ENCODE results near the gene SMR3A. TPM values are rescaled to one million over a fixed set of nuclear protein-coding genes. Genes with fewer than 3 reads are reported as not detected.

SMR3A gene
- total RNA-seq (2022; extraction: Qiagen RNA extraction; ENCODE audit: low read depth): not detected in 5 replicates

DNA sequence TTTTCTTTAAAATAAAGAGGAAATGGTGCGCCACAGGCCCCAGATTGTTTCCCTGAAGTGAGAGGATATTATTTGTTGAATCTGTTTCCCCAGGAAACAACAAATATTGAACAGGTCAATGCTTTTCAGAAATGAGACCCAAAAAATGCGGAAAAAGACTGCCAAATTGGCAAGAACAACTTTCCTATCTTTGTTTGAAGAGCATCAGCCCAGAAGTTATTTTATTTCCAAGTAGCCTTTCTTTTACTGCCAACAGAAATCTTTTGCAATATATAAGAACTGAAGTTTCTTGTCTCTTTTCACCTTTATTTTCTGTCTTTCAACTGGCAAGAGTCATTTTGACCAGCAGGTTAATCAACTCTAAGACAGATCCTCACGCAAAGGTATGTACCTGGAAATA, at the start of gene SMR3A:
Gene SMR3A (plus strand): TSS at position 301 of the 400 bp plus-strand sequence. CDS start 1,356 bp downstream, outside the sequence.

DNA sequence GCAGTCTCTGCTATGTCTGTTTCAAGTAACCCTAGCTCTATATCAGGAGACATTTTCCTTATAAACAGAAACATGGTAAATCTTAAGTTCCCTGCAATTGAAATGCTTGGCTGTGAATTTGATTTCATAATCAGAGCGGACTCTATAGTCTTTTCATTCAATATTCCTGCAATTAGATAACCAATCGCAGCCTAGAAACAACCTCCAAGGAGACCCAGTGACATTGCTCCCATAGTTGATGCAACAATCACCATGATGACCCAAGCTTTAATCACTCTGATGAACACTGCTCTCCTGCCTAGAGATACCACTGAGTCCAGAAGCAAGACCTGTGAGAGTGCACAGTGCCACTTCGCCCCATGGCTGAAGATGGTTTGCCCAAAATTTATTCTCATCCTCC, 25.9 kb upstream of the SMR3A start, which contains the start of gene CABS1:
Gene CABS1 (plus strand): TSS at position 301 of the 400 bp plus-strand sequence. CDS start 59 bp downstream, at position 360.

DNA sequence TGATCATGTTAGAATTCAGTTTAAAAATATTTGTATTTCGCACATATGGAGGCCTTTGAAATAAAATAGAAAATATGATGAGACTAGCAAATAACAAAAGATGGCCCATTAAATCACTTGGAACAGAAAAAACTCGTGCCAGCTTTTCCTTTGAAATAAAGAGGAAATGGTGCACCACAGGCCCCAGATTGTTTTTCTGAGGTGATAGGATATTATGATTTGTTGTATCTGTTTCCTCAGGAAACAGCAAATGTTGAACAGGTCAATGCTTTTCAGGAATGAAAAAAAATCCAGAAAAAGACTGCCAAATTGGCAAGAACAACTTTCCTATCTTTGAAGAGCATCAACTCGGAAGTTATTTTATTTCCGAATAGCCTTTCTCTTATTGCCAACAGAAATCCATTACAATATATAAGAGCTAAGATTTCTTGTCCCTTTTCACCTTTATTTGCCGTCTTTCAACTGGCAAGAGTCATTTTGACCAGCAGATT, 22.2 kb downstream of the SMR3A start, which contains the start of gene SMR3B:
Gene SMR3B (plus strand): TSS at position 441 of the 491 bp plus-strand sequence. CDS start 1,380 bp downstream, outside the sequence.

DNA sequence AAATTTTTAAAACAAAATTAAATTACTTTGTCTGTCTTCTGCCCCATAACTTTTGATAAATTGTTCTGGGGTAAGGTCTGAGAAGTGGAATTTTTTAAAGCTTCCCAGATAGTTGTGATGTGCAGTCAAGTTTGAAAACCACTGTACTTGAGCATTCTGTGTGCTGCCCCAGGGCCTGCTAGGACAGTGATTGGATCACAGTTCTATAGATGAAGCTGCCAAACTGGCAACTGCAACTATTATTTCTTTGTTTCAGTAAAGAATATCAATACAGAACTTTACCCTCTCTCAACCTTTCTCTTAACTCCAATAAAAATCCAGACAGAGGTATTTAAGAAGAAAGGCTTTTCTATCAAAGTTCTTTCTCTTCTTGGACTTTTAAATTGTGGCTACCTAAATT, 37.0 kb downstream of the SMR3A start, which contains the start of gene OPRPN:
Gene OPRPN (plus strand): TSS at position 361 of the 400 bp plus-strand sequence. CDS start 1,346 bp downstream, outside the sequence.

Other genes starting within 250 kb of the SMR3A start
- gene PRR27, start 206.5 kb upstream of the SMR3A start, total RNA-seq (2022; extraction: Qiagen RNA extraction; ENCODE audit: low read depth): not detected in 5 replicates
- gene ODAM, start 165.0 kb upstream of the SMR3A start, total RNA-seq (2022; extraction: Qiagen RNA extraction; ENCODE audit: low read depth): not detected in 5 replicates
- not detected in 5 replicates for gene FDCSP, start 134.6 kb upstream of the SMR3A start, total RNA-seq (2022; extraction: Qiagen RNA extraction; ENCODE audit: low read depth)
- gene CSN3, start 118.2 kb upstream of the SMR3A start, total RNA-seq (2022; extraction: Qiagen RNA extraction; ENCODE audit: low read depth): not detected in 5 replicates
- gene CABS1, start 25.8 kb upstream of the SMR3A start, total RNA-seq (2022; extraction: Qiagen RNA extraction; ENCODE audit: low read depth): not detected in 5 replicates
- not detected in 5 replicates for gene SMR3B, start 22.4 kb downstream of the SMR3A start, total RNA-seq (2022; extraction: Qiagen RNA extraction; ENCODE audit: low read depth)
- gene OPRPN, start 37.2 kb downstream of the SMR3A start, total RNA-seq (2022; extraction: Qiagen RNA extraction; ENCODE audit: low read depth): not detected in 5 replicates
- gene MUC7, start 111.4 kb downstream of the SMR3A start, total RNA-seq (2022; extraction: Qiagen RNA extraction; ENCODE audit: low read depth): not detected in 5 replicates
- gene AMTN, start 157.8 kb downstream of the SMR3A start, total RNA-seq (2022; extraction: Qiagen RNA extraction; ENCODE audit: low read depth): 0.09 to 0.22 TPM in 2 of 5 replicates, not detected in the others
- not detected in 5 replicates for gene AMBN, start 231.5 kb downstream of the SMR3A start, total RNA-seq (2022; extraction: Qiagen RNA extraction; ENCODE audit: low read depth)

Measured in A549 treated with DMSO at 1 μM for 4 hours (cell line).